Psoas muscle (tissue), 8 donors: ENCODE data around the gene FOXC2. TPM values are rescaled to one million over a fixed set of nuclear protein-coding genes. Genes with fewer than 3 reads are reported as not detected.

Source experiments
- ATAC-seq, 4 donors: fragments of 200-7000 bp; cut with Tn5 transposase; one replicate each; pipeline ENCODE4 v1.9.1; 2020; ENCODE audit warnings: moderate library complexity in 3 of 4, mild to moderate bottlenecking in 2 of 4
- DNase-seq, 2 donors: peaks; one replicate each; pipeline ENCODE4 v3.0.0-alpha.2; 2020
- H3K27ac ChIP-seq: fragments of 200-600 bp; one replicate; pipeline ENCODE4 v1.8.0; 2022
- H3K27me3 ChIP-seq, 3 donors: fragments of 200-600 bp in 1 of 3; one replicate each; pipeline versions ENCODE4 v1.6.1 to v1.8.0; 2013 to 2022; ENCODE audit warnings: low read length in 2 of 3, mild to moderate bottlenecking in 2 of 3, moderate library complexity in 1 of 3; ENCODE audit not compliant: insufficient read depth in 3 of 3
- H3K36me3 ChIP-seq, 2 donors: fragments of 200-600 bp in 1 of 2; one replicate each; pipeline versions ENCODE4 v1.6.1 to v1.8.0; 2013 to 2022; ENCODE audit warnings: low read depth in 1 of 2, mild to moderate bottlenecking in 1 of 2, moderate library complexity in 1 of 2; ENCODE audit not compliant: insufficient read depth in 1 of 2
- H3K4me1 ChIP-seq: fragments of 200-600 bp; one replicate; pipeline ENCODE4 v1.8.0; 2022
- H3K4me3 ChIP-seq: fragments of 200-600 bp; one replicate; pipeline ENCODE4 v1.8.0; 2022; ENCODE audit warnings: mild to moderate bottlenecking
- H3K9me3 ChIP-seq: fragments of 200-600 bp; one replicate; pipeline ENCODE4 v1.8.0; 2022
- WGBS, 3 donors: extraction: QIAGEN DNeasy Blood & Tissue Kit; methylation state at CpG; one replicate each; pipeline versions ENCODE4 v1.1.6 to v1.1.7; 2013; 5-methylcytosine and 5-hydroxymethylcytosine counted together
- intact Hi-C, 2 donors: fragments of 100-400 bp; cut with DNase I; formaldehyde crosslinking; loops; one replicate each; pipeline versions ENCODE4 v1.11.0 to v1.14.2; 2022
- polyA plus RNA-seq, 3 donors: library from polyadenylated mRNA; stranded (reverse); fragments of 200-250 nt; gene quantifications; one replicate each; pipeline ENCODE4 v1.2.3, GENCODE V29; 2013
- total RNA-seq, 4 donors: library from RNA; stranded (reverse); fragmentation: NEBNext Ultra II Directional in 2 of 4; extraction: Animal tissue kit (Norgen Biotek cat#: 25700) in 2 of 4; gene quantifications; one replicate each; pipeline versions ENCODE4 v1.2.1 to v1.2.4, GENCODE V29; 2021 to 2023
- TF ChIP-seq, protein P1 (sequence below): fragments of 200-600 bp; IDR thresholded peaks from one replicate; pipeline ENCODE4 v1.8.0; 2022; ENCODE audit warnings: antibody characterized with exemption
- donor health status: healthy with polysubstance abuse.
- donor health status: DM: no; HTN: no; CAD: no; lungs with moderate emphysema.
- donor health status: Bipolar disorder and iron deficiency.
- donor health status: healthy.
- donor health status: DM: yes; HTN: yes; CAD: no.
- donor health status: DM: no; HTN: no; CAD: no.
- donor health status: DM: no; HTN: no; CAD: no.
- donor health status: DM: yes; HTN: yes; CAD: no.

Gene FOXC2
- total and polyA plus RNA-seq, 7 donors: 0.14 to 0.34 (median 0.18) TPM

DNA sequence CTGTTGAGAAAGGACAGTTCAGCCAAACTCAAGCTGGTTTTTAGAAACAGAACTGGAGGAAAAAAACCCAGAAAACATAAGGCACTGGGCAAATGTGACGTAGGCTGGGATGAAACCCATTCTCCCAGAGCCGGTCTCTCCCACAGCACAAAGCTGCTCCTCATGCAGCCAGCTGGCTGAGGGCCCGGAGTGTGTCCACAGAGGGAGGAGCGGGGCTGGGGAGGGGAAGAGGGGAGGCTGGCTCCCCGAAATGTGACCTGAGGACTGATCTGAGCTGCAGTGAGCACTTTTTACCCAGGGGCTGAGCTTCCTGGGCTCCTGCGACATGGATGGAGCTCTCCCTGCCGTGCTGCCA lies 35.5 kb upstream of the FOXC2 start:
- intact Hi-C loops: no loop called here
- Histone ChIP-seq H3K9me3 (no peaks in the 10 kb centered on the region), H3K27me3 (no peaks in the 10 kb centered on the region), H3K27ac (no peak overlapping the region), H3K36me3 (peaks cover 0 to 37% of the 10 kb centered on the region in 2 donors), H3K4me3 (no peak overlapping the region), H3K4me1 (no peaks in the 10 kb centered on the region)
- ATAC-seq (no peak), DNase-seq (peak in 1 of 2 donors; percentile 55)
- TF ChIP-seq, protein P1, sequence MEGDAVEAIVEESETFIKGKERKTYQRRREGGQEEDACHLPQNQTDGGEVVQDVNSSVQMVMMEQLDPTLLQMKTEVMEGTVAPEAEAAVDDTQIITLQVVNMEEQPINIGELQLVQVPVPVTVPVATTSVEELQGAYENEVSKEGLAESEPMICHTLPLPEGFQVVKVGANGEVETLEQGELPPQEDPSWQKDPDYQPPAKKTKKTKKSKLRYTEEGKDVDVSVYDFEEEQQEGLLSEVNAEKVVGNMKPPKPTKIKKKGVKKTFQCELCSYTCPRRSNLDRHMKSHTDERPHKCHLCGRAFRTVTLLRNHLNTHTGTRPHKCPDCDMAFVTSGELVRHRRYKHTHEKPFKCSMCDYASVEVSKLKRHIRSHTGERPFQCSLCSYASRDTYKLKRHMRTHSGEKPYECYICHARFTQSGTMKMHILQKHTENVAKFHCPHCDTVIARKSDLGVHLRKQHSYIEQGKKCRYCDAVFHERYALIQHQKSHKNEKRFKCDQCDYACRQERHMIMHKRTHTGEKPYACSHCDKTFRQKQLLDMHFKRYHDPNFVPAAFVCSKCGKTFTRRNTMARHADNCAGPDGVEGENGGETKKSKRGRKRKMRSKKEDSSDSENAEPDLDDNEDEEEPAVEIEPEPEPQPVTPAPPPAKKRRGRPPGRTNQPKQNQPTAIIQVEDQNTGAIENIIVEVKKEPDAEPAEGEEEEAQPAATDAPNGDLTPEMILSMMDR: no peak
- WGBS, 3 donors: 66 to 82% (median 80%) methylated on average over 6 to 7 of the region's 7 CpGs

DNA sequence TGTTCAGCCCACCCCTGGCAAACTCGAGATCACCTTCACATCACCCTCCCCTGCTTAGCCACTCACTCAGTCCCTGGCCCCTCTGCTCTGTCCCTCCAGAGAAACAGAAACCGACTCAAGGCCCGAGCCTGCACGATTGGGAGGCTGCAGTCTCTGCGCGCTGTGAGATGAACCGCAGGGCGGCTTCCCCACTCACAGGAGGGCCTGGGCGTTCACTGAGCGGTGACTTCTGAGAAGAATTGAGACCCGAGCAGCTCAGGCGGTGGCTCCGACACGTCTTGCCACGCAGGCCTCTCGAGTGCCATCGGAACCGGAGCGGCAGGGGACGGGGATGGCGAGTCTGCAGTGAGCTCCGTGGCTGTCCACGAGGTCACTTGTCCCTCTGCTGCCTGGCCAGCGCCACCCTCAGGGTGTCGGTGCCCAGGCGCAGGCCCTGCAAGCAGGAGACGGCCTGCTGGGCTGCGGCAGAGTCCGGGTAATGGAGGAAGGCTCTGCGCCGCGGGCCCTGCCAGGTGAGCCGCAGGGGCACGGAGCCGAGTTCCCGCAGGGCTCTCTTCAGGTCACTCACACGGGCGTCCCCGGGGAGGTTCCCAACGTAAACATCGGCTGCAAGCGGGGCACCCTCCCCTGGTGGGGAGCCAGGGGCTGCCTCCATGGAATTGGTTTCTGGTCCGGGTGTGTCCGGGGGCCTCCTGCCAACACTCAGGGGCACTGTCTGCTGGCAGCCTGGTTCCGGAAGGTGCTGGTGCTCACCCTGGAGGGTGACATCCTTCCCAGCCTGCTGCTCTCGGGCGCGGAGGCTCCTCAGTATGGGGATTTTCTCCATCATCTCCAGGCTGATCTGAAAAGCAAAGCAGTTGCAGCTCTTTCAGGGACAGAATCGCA lies 34.7 kb upstream of the FOXC2 start:
- peaks cover 0 to 45% of the 10 kb centered on the region in 2 donors for H3K36me3 ChIP-seq
- no peaks in the 10 kb centered on the region for H3K27me3 ChIP-seq
- WGBS, 3 donors: 93 to 97% (median 96%) methylated on average over 48 to 49 of the region's 49 CpGs
- no peaks in the 10 kb centered on the region for H3K4me1 ChIP-seq
- ATAC-seq (no peak), DNase-seq (peak in 1 of 2 donors; percentile 35)
- H3K4me3 ChIP-seq: no peak overlapping the region
- intact Hi-C loops: no loop called here
- no peak overlapping the region for H3K27ac ChIP-seq
- TF ChIP-seq, protein P1: no peak
- H3K9me3 ChIP-seq: no peaks in the 10 kb centered on the region

DNA sequence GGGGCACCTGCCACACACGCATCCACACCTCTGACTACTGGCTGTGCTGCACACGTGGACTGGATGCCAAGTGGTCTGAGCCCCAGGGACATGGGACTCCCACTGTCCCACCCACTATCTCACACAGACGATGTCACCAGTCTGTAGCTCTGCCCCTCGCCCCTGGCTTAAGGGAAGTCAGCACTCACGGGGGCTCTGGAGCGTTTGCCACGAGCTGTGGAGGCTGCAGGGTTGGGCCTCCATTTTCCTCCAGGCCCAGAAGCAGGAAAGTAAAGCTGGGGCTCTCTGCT lies 34.2 kb upstream of the FOXC2 start:
- no peak for DNase-seq
- intact Hi-C loops: no loop called here
- WGBS, 3 donors: 91 to 97% (median 97%) methylated on average over 7 of the region's 7 CpGs

DNA sequence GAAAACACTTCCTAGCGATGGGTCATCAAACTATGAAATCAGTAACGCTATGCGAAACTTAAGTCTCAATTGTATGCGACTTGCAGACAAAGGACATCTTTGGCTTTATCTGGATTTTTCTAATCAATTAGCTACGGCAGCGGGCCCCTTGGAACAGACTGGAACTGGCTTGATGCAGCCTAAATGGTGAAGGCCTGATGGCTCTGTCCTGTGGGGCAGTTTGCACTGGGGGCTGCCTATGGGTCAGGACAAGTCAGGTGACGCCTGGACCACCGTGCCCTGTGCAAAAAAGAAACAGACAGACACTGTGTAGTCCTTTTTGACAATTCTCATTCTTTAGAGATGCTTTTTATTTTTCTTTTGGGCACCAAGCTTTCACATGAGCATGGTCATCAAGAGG lies 33.6 kb upstream of the FOXC2 start:
- intact Hi-C loops: no loop called here
- H3K9me3 ChIP-seq: no peaks in the 10 kb centered on the region
- H3K4me1 ChIP-seq: no peaks in the 10 kb centered on the region
- no peaks in the 10 kb centered on the region for H3K27me3 ChIP-seq
- 91 to 96% (median 93%) methylated on average over 8 of the region's 8 CpGs for WGBS, 3 donors
- H3K4me3 ChIP-seq: no peak overlapping the region
- ATAC-seq: no peak
- H3K36me3 ChIP-seq: peaks cover 0 to 56% of the 10 kb centered on the region in 2 donors
- H3K27ac ChIP-seq: no peak overlapping the region
- no peak for DNase-seq
- TF ChIP-seq, protein P1: no peak

More for the DNA sequence above, 34.2 kb upstream of the FOXC2 start:
- Histone ChIP-seq H3K9me3 (no peaks in the 10 kb centered on the region), H3K4me3 (no peak overlapping the region), H3K4me1 (no peaks in the 10 kb centered on the region), H3K27me3 (no peaks in the 10 kb centered on the region), H3K36me3 (peaks cover 0 to 50% of the 10 kb centered on the region in 2 donors), H3K27ac (no peak overlapping the region)
- no peak for ATAC-seq
- TF ChIP-seq, protein P1: no peak
